ENCODE results near the gene CDH22. TPM values are rescaled to one million over a fixed set of nuclear protein-coding genes. Genes with fewer than 3 reads are reported as not detected.

CDH22 gene
- total RNA-seq, 1 donor from 2014 or later = 0.09 TPM

- POLR2A ChIA-PET = no interaction called here
- H3K9me3 Mint-ChIP-seq = no peaks in the 10 kb centered on the region
- DNase-seq (no peak), ATAC-seq (ENCODE audit: low read depth) (no peak)
- H3K27me3 Mint-ChIP-seq = peaks cover 77% of the 10 kb centered on the region
- no peak for TF ChIP-seq CTCF (IDR thresholded peaks at IDR 0.05)
- no peak overlapping the region for H3K27ac Mint-ChIP-seq
- H3K4me1 Mint-ChIP-seq = no peaks in the 10 kb centered on the region
- H3K36me3 Mint-ChIP-seq (ENCODE audit: low read depth) = no peaks in the 10 kb centered on the region
- intact Hi-C loops (cut with micrococcal nuclease) = no loop called here
- no peak overlapping the region for H3K4me3 Mint-ChIP-seq
- CTCF ChIA-PET = no interaction called here
Measured at GRCh38 chr20:46249671-46250070, 58.6 kb downstream of the CDH22 start.

- ChIA-PET CTCF (no interaction called here), POLR2A (no interaction called here)
- no peak overlapping the region for H3K27ac Mint-ChIP-seq
Measured at GRCh38 chr20:46246559-46246958, 61.7 kb downstream of the CDH22 start.

GRCh38 chr20:46243707-46244628, 64.3 kb downstream of the CDH22 start:
- H3K4me1 Mint-ChIP-seq = no peaks in the 10 kb centered on the region
- no peak overlapping the region for H3K27ac Mint-ChIP-seq
- ATAC-seq (ENCODE audit: low read depth) (no peak), DNase-seq (no peak)
- H3K9me3 Mint-ChIP-seq = no peaks in the 10 kb centered on the region
- CTCF ChIA-PET = no interaction called here
- POLR2A ChIA-PET = no interaction called here
- H3K27me3 Mint-ChIP-seq = peaks cover 57% of the 10 kb centered on the region
- H3K4me3 Mint-ChIP-seq = no peak overlapping the region
- no peaks in the 10 kb centered on the region for H3K36me3 Mint-ChIP-seq (ENCODE audit: low read depth)
- TF ChIP-seq CTCF (IDR thresholded peaks at IDR 0.05) = no peak
- intact Hi-C loops (cut with micrococcal nuclease) = no loop called here

More at GRCh38 chr20:46246559-46246958, 61.7 kb downstream of the CDH22 start:
- Mint-ChIP-seq H3K4me3 (no peak overlapping the region), H3K9me3 (no peaks in the 10 kb centered on the region), H3K27me3 (peaks cover 69% of the 10 kb centered on the region), H3K36me3 (ENCODE audit: low read depth) (no peaks in the 10 kb centered on the region), H3K4me1 (no peaks in the 10 kb centered on the region)
- intact Hi-C loops (cut with micrococcal nuclease) = no loop called here
- no peak for ATAC-seq (ENCODE audit: low read depth)
- no peak for TF ChIP-seq CTCF (IDR thresholded peaks at IDR 0.05)
- DNase-seq = no peak

- no peaks in the 10 kb centered on the region for H3K36me3 Mint-ChIP-seq (ENCODE audit: low read depth)
- DNase-seq (no peak), ATAC-seq (ENCODE audit: low read depth) (no peak)
- no peak overlapping the region for H3K4me3 Mint-ChIP-seq
- CTCF ChIA-PET = no interaction called here
- no peak overlapping the region for H3K27ac Mint-ChIP-seq
- TF ChIP-seq CTCF (IDR thresholded peaks at IDR 0.05) = no peak
- no peaks in the 10 kb centered on the region for H3K9me3 Mint-ChIP-seq
- peaks cover 50% of the 10 kb centered on the region for H3K27me3 Mint-ChIP-seq
- H3K4me1 Mint-ChIP-seq = no peaks in the 10 kb centered on the region
- POLR2A ChIA-PET = no interaction called here
- intact Hi-C loops (cut with micrococcal nuclease) = no loop called here
Measured at GRCh38 chr20:46242390-46242789, 65.9 kb downstream of the CDH22 start.

GRCh38 chr20:46240881-46241280, 67.4 kb downstream of the CDH22 start:
- intact Hi-C loops (cut with micrococcal nuclease) = no loop called here
- ChIA-PET CTCF (no interaction called here), POLR2A (no interaction called here)
- DNase-seq (no peak), ATAC-seq (ENCODE audit: low read depth) (no peak)
- Mint-ChIP-seq H3K27ac (no peak overlapping the region), H3K27me3 (peaks cover 36% of the 10 kb centered on the region), H3K4me3 (no peak overlapping the region), H3K4me1 (no peaks in the 10 kb centered on the region), H3K9me3 (no peaks in the 10 kb centered on the region), H3K36me3 (ENCODE audit: low read depth) (no peaks in the 10 kb centered on the region)
- no peak for TF ChIP-seq CTCF (IDR thresholded peaks at IDR 0.05)
